HG02678 (cell line): Measurements from ENCODE around the gene BTBD16.

Source experiments
- ATAC-seq: cut with Tn5 transposase; IDR thresholded peaks from one replicate; pipeline ENCODE4 v1.9.1; 2021; ENCODE audit warnings: mild to moderate bottlenecking, moderate library complexity; ENCODE audit not compliant: unreplicated experiment

Gene BTBD16

GRCh38 chr10:122246830-122247520 lies 24.1 kb upstream of the BTBD16 start:
- no peak for ATAC-seq

DNA sequence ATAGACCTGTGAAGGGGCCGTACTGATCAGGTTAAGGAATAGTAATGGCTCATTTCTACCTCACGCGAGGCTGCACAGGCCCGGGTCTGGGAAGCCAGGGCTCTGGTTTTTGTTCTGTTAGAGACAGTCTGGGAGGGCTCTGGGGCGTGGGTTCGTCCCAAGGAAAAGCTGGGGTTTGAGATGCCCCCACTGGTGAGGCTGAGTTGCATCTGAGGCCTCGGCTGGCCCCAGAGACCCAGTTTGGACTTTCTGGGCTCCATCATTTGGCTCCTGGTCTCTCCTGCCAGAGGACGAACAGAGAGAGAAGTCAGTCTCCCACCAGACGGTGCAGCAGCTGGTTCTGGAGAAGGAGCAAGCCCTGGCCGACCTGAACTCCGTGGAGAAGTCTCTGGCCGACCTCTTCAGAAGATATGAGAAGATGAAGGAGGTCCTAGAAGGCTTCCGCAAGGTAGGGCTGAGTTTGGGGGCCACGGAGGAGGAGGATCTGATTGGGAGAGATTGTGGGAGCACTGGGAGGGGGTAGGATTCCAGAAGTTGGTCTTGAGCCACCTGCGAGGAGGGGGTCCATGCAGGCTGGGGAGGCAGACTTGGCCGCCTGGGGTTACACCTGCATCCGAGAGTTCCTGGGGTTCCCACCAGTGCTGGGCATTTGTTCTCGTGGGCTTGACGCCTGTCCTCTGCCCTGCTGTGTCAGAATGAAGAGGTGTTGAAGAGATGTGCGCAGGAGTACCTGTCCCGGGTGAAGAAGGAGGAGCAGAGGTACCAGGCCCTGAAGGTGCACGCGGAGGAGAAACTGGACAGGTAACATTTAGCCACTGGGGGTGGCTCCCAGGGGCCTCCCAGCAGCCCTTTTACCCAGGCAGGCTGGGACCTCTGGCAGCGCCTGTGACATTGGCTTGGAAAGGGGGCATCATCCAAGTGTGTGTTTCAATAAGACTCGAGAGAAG lies 22.5 kb upstream of the BTBD16 start:
- no peak for ATAC-seq

DNA sequence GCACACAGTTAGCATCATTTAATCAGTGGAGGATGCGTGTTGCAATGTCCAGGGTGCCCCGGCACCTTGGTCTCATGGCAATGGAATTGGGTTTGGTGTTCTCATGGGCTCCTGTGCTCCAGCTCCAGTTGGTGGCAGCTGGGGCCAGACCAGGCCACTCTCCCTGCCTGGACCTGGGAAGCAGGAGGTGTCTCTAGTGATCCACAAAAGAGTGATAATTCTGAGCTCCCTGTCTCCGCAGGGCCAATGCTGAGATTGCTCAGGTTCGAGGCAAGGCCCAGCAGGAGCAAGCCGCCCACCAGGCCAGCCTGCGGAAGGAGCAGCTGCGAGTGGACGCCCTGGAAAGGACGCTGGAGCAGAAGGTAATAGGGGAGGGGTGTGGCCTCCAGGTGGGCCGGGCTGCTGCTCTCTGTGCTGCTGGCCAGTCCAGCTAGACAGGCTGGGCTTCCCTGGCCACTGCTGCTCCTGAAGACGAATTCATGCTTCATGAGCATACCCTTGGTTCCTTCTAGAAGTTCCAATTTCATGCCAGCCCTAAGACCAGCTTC lies 21.7 kb upstream of the BTBD16 start:
- ATAC-seq = no peak

GRCh38 chr10:122249991-122250750 lies 20.9 kb upstream of the BTBD16 start:
- ATAC-seq = no peak

DNA sequence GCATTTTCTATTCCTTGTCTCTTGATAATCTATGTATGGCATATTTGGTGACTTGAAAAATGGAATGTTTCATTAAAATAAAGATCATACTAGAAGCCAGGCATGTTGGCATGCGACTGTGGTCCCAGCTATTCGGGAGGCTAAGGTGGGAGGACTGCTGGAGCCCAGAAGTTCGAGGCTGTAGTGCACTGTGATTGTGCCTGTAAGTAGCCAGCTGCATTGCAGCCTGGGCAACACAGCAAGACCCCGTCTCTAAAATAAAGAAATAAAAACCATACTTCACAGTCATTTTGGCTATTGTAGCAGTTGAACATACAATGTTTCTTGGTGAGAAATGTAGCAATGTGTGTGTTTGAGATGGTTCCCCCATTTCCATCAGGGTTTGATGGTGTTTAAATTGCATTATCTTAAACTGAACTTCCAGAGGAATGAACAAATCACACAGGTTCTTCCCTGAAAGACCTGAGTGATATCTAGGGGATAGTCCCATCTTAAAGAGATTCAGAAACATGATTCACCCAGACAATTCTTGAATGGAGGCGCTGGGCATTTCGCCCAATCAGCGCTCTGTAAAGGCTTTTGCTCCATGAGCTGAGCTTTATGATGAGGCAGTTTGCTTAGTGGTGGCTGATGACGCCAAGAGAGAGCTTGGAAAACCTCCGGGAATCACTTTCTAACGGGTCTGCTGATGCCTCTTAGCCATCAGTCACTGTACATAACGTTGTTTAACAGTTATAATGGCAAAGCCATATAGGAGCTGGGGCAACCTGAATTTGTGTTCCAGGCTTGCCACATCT lies 19.4 kb upstream of the BTBD16 start:
- ATAC-seq = no peak

- no peak for ATAC-seq
Observed at GRCh38 chr10:122252805-122253204, 18.3 kb upstream of the BTBD16 start.

DNA sequence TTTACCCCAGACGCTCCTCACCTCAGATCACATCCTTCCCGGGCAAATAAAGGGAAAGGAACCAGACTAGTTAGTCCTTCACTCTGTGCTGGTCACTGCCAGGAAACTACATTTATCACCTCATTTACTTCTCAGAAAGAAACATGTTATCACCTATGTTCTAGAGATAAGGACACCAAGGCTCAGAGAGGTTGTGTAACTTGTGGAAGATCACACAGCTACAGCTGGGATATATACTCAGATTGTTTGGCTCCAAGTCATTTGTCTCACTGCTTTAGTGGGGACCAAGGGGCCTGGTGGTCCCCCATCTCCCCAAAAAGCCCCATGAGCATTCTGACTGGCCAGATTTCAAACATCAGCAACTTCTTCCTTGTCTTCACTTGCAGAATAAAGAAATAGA lies 17.5 kb upstream of the BTBD16 start:
- ATAC-seq = no peak

DNA sequence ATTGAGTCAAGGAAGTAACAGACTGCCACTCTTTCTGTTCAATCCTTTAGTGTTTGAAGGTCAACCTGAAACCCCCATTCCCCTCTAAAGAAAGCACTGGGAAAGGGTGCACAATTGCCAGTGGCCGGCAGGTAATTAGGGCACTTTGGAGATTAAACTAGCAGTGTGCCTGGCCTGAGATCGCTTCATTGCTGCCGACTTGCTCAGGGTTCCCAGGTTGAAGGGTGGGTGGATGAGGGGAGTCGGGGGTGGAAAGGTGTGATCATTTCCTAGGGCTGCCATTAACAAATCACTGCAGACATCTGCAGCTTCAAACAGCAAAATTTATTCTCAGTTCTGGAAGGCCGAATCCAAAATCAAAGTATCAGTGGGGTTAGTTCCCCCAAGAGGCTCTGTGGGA lies 16.3 kb upstream of the BTBD16 start:
- no peak for ATAC-seq

DNA sequence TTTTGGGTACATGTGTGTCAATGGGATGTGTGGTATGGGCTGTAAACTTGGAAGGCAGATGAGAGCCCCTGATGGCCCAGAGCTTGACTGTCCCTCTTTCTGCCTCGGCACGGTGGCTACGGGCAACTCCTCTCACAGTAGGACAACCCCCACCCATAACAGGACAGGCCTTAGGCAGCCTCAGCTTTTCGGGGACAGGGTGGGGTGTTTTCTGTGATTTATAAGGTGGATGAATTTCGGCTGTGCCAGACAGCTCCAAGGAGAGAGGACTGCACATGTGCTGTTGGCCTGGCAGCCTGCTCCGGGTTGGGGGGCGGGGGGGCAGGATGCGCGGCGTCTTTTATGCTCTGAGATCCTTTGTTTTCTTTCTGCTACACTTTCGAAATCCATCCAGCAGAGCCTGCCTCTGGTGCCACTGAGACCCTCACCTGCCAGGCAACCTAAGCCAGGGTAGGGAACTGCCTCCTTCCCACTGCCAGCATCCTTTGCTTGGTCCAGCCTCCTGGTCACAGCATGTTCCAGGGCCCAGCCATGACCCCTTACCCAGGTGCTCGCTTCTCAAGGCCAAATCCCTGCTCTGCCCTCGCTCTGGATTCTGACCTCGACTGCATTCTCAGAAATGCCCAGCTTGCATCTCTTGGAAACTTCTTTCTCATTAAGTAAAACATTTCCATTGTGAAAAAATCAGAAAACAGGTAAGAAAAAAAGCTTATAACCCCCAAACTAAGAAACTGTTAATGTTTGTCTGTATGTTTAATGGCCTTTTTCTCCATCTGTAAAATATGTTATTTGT lies 15.4 kb upstream of the BTBD16 start:
- no peak for ATAC-seq

DNA sequence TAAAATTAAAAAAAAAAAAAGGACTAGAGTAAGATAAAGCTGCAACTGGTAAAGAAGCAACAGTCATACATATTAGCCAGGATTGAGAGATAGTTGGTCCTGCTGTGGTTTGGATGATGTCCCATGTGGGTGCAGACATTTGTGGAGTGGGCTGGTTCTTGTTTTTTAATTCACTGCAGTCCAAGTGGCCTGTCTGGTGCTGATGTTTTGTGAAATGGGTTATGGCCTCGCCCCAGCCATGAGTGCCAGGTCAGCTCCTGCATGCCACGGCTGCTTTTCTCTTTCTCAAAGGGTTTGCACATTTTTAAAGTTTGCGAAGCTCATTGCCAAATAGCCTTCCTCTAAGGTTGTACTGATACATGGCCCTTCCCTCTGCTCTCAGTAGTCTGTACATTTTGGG lies 14.1 kb upstream of the BTBD16 start:
- no peak for ATAC-seq

GRCh38 chr10:122258136-122259074 lies 12.7 kb upstream of the BTBD16 start:
- no peak for ATAC-seq

- no peak for ATAC-seq
Observed at GRCh38 chr10:122259075-122259466, 12.0 kb upstream of the BTBD16 start.

DNA sequence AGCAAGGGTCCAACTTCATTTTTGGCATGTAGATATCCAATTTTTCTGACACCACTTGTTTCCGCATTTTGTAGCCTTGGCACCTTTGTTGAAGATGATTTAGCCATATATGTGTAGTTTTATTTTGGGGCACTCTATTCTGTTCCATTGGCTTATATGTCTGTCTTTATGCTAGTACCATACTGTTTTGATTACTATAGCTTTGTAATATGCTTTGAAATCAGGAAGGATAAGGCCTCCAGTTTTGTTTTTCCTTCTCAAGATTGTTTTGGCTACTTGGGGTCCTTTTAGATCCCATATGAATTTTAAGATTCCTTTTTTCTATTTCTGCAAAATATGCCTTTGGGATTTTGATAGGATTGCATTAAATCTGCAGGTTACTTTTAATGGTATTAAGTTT lies 9.5 kb upstream of the BTBD16 start:
- no peak for ATAC-seq

- no peak for ATAC-seq
Observed at GRCh38 chr10:122263971-122264370, 7.1 kb upstream of the BTBD16 start.

GRCh38 chr10:122264436-122264835 lies 6.7 kb upstream of the BTBD16 start:
- ATAC-seq = no peak

DNA sequence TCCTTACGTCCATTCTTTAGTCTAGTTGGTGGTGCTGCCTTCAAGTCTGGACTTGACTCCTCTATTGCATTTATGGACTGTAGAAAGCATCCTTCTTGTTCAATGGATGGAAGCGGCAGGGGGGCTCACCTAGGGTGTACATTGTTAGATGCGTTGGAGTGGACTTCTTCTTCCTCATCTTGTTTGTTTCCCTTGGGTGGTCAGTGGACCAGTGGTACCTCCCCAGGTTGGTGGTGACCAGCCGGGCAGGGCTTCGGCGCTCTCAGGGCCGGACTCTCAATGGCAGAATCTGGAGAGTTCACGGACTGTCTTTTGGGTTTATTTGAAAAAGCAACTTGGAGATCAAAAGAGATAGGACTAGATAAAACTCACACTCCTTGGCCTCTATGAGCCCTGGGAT lies 6.2 kb upstream of the BTBD16 start:
- ATAC-seq = no peak

- no peak for ATAC-seq
Observed at GRCh38 chr10:122265896-122266295, 5.2 kb upstream of the BTBD16 start.
